HG03060 (cell line): ENCODE measurements around the gene KRTAP10-5.
"Not testable (repeated sequence)": the region's sequence is repeated elsewhere in the genome, so short reads cannot be mapped to it uniquely, and the experiment has no call there.

Experiments
- ATAC-seq: cut with Tn5 transposase; IDR thresholded peaks from one replicate; pipeline ENCODE4 v1.9.1; 2021; ENCODE audit warnings: low read depth, moderate number of reproducible peaks; ENCODE audit not compliant: unreplicated experiment

Gene KRTAP10-5

GRCh38 chr21:44551340-44551961, 29.0 kb downstream of the KRTAP10-5 start, which contains the start of gene KRTAP10-2:
Gene KRTAP10-2, minus strand, starts transcription at chr21:44551505. Its CDS starts 47 bp downstream, at chr21:44551458.
- no peak for ATAC-seq

GRCh38 chr21:44550807-44551206, 29.6 kb downstream of the KRTAP10-5 start:
- no peak for ATAC-seq

- ATAC-seq = not testable (repeated sequence)
Measured at GRCh38 chr21:44550285-44550684, 30.1 kb downstream of the KRTAP10-5 start.

GRCh38 chr21:44549525-44550211, 30.7 kb downstream of the KRTAP10-5 start:
- no peak for ATAC-seq

GRCh38 chr21:44548922-44549321, 31.5 kb downstream of the KRTAP10-5 start:
- no peak for ATAC-seq

GRCh38 chr21:44548381-44548780, 32.0 kb downstream of the KRTAP10-5 start:
- no peak for ATAC-seq

- no peak for ATAC-seq
Measured at GRCh38 chr21:44547656-44548331, 32.6 kb downstream of the KRTAP10-5 start.

GRCh38 chr21:44544566-44544965, 35.8 kb downstream of the KRTAP10-5 start:
- ATAC-seq = no peak

GRCh38 chr21:44542716-44543115, 37.7 kb downstream of the KRTAP10-5 start:
- no peak for ATAC-seq

- ATAC-seq = no peak
Measured at GRCh38 chr21:44540741-44541288, 39.6 kb downstream of the KRTAP10-5 start.

- ATAC-seq = no peak
Measured at GRCh38 chr21:44539991-44540666, 40.3 kb downstream of the KRTAP10-5 start, which contains the start of gene KRTAP10-1. Gene KRTAP10-1, minus strand, starts transcription at chr21:44540195. Its CDS starts 45 bp downstream, at chr21:44540150.

- no peak for ATAC-seq
Measured at GRCh38 chr21:44539046-44539445, 41.4 kb downstream of the KRTAP10-5 start.

GRCh38 chr21:44537930-44538911, 42.2 kb downstream of the KRTAP10-5 start:
- ATAC-seq = no peak

- ATAC-seq = no peak
Measured at GRCh38 chr21:44535963-44536362, 44.4 kb downstream of the KRTAP10-5 start.

GRCh38 chr21:44534688-44535087, 45.7 kb downstream of the KRTAP10-5 start:
- ATAC-seq = no peak

GRCh38 chr21:44533891-44534627, 46.3 kb downstream of the KRTAP10-5 start:
- no peak for ATAC-seq

- ATAC-seq = no peak
Measured at GRCh38 chr21:44533121-44533890, 47.1 kb downstream of the KRTAP10-5 start.

- ATAC-seq = no peak
Measured at GRCh38 chr21:44532712-44533111, 47.7 kb downstream of the KRTAP10-5 start.
